Stimulated activated CD8-positive, alpha-beta memory T cell treated with anti-CD3 and anti-CD28 coated beads, Interleukin-15, amount 100 ng/mL, for 4 hours (primary cell): ENCODE data around the gene CSNK1G1.
"Not testable (repeated sequence)": the region's sequence is repeated elsewhere in the genome, so short reads cannot be mapped to it uniquely, and the experiment has no call there.

ENCODE experiments used
- DNase-seq, 2 donors: peaks; one replicate each; pipeline ENCODE4 v3.0.0-alpha.2; 2020; ENCODE audit warnings: low read depth in 2 of 2

The CSNK1G1 gene

GRCh38 chr15:64287953-64288352 is 68.0 kb downstream of the CSNK1G1 start:
- DNase-seq = no peak

GRCh38 chr15:64286473-64286872 is 69.5 kb downstream of the CSNK1G1 start:
- DNase-seq = no peak

GRCh38 chr15:64285871-64286270 is 70.1 kb downstream of the CSNK1G1 start:
- DNase-seq = no peak

GRCh38 chr15:64285150-64285549 is 70.8 kb downstream of the CSNK1G1 start:
- DNase-seq = no peak

- no peak for DNase-seq
Measured at GRCh38 chr15:64284042-64284441, 71.9 kb downstream of the CSNK1G1 start.

GRCh38 chr15:64282701-64283100 is 73.3 kb downstream of the CSNK1G1 start:
- DNase-seq = no peak

GRCh38 chr15:64279131-64279530 is 76.8 kb downstream of the CSNK1G1 start:
- DNase-seq = no peak

- DNase-seq = no peak
Measured at GRCh38 chr15:64275934-64276333, 80.0 kb downstream of the CSNK1G1 start.

- no peak for DNase-seq
Measured at GRCh38 chr15:64274341-64274950, 81.5 kb downstream of the CSNK1G1 start.

GRCh38 chr15:64267331-64267973 is 88.5 kb downstream of the CSNK1G1 start:
- no peak for DNase-seq

GRCh38 chr15:64265188-64265587 is 90.8 kb downstream of the CSNK1G1 start:
- DNase-seq = not testable (repeated sequence)

GRCh38 chr15:64264502-64264901 is 91.5 kb downstream of the CSNK1G1 start:
- no peak for DNase-seq

- DNase-seq = no peak
Measured at GRCh38 chr15:64263567-64263966, 92.4 kb downstream of the CSNK1G1 start.

- no peak for DNase-seq
Measured at GRCh38 chr15:64256051-64256450, 99.9 kb downstream of the CSNK1G1 start.

GRCh38 chr15:64251658-64252057 is 104.3 kb downstream of the CSNK1G1 start:
- no peak for DNase-seq

- no peak for DNase-seq
Measured at GRCh38 chr15:64251121-64251520, 104.9 kb downstream of the CSNK1G1 start.

- DNase-seq = no peak
Measured at GRCh38 chr15:64249883-64250575, 105.9 kb downstream of the CSNK1G1 start.

- no peak for DNase-seq
Measured at GRCh38 chr15:64249406-64249805, 106.6 kb downstream of the CSNK1G1 start.

GRCh38 chr15:64247906-64248541 is 107.9 kb downstream of the CSNK1G1 start:
- no peak for DNase-seq

GRCh38 chr15:64247535-64247905 is 108.5 kb downstream of the CSNK1G1 start:
- no peak for DNase-seq

- peak in 1 of 2 donors; percentile 10 for DNase-seq
Measured at GRCh38 chr15:64246364-64247189, 109.4 kb downstream of the CSNK1G1 start.

- DNase-seq = no peak
Measured at GRCh38 chr15:64245405-64245804, 110.6 kb downstream of the CSNK1G1 start.
